GM21381 (cell line): ENCODE measurements around the gene IL36RN.
"Not testable (repeated sequence)": the region's sequence is repeated elsewhere in the genome, so short reads cannot be mapped to it uniquely, and the experiment has no call there.

Experiments
- ATAC-seq: cut with Tn5 transposase; IDR thresholded peaks from one replicate; pipeline ENCODE4 v1.9.1; 2021; ENCODE audit warnings: mild to moderate bottlenecking, moderate library complexity; ENCODE audit not compliant: unreplicated experiment

Gene IL36RN

DNA sequence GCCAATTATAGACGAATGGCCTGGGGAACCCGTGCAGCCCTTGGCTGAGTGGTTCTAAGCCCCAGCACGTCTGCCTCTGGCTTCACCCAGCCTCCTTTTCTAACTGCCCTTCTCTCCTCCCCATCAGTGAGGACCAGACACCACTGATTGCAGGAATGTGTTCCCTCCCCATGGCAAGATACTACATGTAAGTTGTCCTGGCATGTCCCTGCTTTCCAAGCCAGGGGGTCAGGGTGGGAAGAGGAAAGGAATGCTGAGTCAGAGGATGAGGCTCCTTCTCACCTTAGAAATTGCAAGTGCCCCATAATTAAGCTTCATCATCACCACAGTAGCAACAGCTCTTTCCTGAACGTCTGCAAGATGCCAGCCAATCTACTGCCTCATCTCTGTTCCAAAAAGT lies 13.6 kb downstream of the IL36RN start:
- no peak for ATAC-seq

DNA sequence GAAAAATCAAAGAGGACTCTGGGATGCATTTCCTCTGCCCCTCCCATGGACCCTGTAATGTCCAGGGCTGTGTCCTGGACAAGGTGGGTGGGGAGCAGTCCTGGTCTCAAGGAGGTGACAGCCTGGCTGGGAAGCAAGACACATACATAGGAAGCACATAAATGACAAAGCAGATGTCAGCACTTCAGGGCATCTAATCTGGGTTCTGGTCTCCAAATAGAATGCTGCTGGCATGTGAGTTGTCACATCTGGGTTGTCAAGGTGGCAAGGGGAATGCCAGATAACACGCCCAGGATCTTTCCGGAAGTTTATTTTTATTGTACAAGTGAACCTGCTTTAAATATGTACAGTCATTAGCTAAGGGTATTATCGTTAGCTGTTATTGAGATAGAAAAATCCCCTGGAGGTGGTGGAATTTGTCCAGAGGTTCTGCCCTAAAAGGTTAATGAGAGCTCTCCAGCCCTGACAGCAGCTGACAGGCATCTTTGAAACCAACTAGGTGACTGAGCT lies 14.4 kb downstream of the IL36RN start:
- ATAC-seq = no peak

DNA sequence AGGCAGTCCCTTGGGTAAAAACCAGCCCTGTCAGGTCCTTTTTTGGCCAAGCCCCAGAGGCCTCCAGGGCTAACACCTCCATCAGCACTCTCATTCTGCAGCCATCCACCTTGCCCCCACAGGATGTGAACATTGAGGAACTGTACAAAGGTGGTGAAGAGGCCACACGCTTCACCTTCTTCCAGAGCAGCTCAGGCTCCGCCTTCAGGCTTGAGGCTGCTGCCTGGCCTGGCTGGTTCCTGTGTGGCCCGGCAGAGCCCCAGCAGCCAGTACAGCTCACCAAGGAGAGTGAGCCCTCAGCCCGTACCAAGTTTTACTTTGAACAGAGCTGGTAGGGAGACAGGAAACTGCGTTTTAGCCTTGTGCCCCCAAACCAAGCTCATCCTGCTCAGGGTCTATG lies 16.0 kb downstream of the IL36RN start:
- ATAC-seq = no peak

DNA sequence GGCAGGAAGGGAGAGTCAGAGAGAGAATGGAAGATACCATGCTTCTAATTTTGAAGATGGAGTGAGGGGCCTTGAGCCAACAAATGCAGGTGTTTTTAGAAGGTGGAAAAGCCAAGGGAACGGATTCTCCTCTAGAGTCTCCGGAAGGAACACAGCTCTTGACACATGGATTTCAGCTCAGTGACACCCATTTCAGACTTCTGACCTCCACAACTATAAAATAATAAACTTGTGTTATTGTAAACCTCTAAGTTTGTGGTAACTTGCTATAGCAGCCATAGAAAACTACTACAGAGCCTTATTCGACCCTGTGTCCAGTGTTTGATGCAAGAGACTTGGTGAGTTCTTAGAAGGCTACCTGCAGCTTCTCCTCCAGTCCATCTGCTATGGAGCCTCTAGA lies 16.6 kb downstream of the IL36RN start:
- no peak for ATAC-seq

DNA sequence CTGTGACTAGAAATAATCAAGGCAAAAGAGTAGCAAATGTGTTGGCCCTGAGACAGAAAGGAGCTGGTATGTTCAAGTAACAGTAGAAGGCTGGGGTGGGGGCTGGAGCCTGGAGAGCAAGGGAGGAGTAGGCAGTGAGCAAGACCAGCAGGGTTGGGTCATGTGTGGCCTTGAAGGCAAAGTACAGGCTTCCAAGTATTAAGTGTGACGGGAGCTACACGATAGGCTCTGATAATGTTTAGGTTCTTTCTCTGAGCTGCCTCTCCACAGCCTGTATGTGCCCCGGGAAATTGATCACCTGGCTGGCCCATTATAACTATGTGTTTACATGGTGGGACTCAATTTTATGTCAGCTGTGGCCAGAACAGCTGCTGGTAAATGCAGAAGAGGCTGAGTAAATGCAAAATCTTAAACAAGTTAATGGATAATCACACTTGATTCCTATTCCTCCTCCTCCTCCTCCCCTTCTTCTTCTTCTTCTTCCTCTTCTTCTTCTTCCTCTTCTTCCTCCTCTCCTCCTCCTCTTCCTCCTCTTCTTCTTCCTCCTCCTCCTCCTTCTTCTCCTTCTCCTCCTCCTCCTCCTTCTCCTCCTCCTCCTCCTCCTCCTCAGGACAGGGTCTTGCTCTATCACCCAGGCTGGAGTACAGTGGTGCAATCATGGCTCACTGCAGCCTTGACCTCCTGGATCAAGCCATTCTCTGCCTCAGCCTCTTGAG lies 18.1 kb downstream of the IL36RN start:
- no peak for ATAC-seq

DNA sequence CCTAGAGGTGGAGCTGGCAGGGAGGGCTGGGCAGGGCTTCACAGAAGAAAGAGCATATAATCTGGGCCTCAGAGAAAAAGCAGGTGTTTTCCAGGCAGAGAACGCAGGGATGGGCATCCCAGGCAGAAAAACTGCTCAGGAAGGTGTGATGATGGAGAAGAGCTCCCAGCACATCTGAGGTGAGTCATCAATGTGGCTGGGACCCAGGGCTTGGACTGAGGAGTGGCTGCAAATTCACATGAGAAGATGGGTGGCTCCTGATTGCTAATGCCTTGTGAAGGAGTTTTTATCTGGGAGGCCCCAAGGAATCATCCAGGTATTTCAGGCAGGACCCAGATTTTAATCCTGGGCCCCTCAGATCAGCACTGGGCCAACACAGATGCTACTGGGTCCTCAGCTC lies 18.9 kb downstream of the IL36RN start:
- ATAC-seq = no peak

DNA sequence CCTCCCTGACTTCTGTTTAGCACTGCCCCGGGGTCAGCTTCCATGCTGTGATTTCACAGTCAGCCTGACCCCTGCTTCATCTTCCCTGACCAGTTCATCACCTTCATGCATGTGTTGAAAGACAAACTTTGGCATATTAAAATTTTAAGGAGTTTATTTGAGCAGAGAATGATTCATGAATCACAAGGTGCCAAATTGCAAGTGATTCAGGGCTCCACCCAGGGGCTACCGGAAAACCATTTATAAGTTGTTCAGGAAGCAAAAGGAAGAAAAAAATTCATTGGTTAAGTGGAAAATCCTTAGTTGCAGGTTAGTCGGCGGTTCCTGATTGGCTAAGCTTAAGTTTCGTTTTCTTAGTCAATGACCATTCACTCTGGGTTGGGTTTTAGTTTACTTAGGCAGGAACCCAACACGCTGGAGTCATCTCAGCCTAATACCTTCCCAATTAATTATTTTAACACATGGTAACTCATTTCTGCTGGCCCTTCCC lies 19.4 kb downstream of the IL36RN start:
- ATAC-seq = no peak

DNA sequence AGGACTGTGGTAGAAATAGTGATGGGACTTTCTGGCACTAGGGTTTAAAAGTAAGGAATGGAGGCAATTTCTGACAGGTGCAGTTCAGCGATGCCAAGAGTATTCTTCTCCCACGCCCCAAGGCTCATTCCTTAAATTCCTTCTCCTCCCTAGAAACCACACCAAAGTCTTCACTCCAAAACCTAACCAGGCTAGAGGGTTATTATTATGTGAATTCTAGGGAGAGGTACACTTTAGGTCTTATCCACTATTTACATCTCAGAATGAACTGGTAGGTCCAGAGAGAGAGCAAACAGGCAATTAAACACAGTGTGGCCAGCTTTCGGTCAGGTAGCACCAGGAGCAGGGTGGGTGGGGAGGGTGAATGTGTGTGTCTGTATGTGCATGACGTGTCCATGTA lies 20.1 kb downstream of the IL36RN start:
- ATAC-seq = no peak

DNA sequence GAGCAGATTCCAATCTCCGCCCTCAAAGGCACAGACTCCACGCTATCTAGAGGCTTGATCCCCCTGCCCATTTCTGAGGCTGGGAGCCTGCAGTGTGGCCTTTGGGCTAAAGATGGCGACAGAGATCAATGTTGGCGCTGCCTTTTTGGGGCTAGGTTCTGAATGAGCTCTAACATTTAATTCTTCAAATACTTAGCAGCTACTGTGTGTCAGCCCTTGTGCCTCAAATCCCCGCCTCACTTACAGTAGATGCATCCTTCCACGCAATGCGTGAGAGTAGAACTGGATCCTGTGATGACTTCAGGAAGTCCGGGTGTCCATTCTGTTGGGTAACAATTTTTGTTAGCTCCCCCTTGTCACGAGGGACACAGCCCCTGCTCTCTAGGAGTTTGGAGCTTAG lies 21.1 kb downstream of the IL36RN start:
- no peak for ATAC-seq

DNA sequence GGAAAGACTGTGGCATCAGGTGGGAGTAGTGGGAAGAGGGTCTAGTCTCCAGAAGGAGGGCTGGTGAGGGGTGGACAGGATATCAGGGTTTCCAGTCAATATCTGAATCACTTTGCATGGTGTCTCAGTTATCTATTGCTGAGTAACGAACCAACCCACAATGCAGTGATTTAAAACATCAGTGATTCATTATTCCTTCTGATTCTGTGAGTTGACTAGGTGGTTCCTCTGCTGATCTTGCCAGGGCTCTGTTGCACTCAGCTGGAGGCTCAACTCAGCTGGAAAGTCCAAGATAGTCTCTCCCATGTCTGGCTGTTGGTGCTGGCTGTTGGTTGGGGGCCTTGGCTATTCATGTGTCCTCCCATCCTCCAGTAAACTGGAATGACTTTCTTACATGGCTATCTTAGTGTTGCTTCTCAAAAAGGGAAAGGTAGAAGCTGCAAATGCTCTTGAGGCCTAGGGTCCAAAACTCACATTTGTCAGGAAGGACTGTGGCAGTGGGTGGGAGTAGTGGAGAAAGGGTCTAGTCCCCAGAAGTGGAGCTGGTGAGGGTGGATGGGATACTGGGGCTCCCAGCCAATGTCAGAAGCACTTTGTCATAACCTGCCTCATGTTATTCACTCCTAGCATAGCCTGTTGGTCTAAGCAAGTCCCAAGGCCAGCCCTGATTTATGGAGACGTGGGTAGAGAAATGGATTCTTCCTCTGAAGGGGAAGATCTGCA lies 22.7 kb downstream of the IL36RN start:
- ATAC-seq = no peak

DNA sequence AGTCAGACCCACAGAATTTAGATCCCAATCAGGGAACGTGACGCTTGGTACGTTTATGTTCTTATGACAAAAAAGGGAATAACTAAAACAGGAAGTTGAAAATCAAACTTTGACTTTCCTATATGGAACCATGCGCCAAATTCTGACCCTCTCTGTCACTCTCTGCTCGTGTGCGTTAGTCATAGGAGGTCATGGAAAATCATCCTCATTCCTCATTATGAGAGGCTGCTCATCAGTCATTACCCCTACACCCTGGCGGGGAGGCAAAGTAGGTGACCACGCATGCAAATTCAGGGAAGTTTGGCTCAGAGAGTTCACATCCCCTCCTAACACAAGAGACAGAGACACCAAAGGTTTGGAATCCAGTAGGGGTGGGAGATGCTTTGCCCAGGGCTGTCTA lies 24.3 kb downstream of the IL36RN start:
- no peak for ATAC-seq

DNA sequence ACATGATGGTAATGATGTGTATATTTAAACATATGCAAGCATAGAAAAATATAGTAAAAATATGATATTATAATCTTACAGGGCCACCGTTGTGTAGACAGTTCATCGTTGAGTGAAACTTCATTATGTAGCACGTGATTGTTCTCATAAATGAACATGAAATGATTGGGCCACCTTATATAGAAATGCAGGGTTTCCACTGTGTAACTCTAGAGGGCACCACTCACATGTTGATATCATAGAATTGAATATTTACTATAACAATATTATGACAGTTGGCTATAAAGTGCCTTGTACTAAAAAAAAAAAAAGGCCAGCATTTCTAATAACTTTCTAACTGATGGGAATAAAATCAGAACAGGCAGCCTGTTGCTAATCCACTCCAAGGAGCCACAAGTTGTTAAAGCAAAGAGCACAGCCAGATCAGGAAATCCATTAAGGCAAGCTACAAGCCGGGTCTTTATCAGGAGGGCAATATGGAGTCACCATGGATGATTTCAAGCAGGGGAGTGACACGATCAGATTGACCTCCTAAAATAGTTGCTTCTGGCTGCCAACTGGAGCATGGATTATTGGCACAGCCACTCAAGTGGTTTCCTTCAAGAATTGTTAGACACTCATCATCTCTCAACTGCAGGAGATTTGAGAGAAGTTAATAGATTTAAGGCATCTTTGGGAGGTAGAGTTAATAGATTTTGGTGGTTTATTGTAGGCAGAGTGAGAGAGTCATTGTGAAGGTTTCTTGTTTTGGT lies 25.4 kb downstream of the IL36RN start:
- ATAC-seq = no peak

DNA sequence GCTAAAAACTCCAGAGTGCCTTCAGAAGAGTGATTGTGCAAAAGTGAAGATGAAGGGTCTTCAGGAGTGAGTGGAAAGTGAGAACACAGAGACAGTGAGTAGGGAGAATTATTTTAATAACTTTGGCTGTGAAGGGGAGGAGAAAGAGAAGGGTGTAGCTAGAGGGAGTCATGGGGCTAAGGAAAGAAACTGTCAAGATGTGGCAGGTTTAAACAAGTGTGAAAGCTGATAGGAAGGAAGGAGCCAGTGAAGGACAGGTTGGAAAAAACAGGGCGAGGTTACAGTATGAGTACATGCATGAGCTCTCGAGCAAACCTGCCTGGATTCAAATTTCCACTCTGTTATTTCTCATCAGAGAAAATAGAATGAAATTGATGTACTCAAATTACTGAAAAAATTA lies 26.5 kb downstream of the IL36RN start:
- no peak for ATAC-seq

DNA sequence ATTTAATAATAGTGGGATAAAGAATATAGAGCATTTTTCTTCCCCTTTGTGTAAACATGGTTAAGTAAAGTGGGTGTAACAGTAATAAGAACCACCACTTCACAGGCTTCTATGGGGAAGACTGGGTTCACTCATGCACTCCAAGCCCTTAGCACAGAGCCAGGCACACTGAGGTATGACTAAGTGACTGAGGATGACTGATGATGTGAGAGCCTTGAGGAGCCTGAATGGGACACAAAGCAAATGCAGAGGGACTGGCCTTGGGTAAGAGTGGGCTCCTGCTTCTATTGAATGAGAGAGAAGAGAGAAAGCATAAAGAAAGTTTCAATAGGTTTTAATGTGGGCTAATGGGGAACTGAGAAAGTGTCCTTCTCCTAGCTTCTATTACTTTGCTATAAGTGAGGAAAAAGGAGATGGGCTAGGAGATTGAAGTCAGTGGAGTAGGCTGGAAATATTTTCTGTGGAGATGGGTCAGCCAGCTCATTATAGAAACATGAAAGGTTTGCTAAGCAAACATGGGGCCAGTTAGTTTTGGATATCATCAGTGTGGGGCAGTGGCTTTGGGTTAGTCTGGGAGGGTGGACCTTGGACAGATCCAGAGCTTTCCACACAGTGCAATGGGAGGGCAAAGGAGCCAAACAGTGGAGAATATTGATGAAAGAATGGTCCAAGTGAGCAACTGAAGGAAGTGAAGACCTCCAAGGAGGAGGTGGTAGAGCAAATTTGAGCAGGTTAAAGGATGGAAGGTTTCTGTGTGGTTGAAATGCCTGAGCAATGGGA lies 29.4 kb downstream of the IL36RN start:
- no peak for ATAC-seq

DNA sequence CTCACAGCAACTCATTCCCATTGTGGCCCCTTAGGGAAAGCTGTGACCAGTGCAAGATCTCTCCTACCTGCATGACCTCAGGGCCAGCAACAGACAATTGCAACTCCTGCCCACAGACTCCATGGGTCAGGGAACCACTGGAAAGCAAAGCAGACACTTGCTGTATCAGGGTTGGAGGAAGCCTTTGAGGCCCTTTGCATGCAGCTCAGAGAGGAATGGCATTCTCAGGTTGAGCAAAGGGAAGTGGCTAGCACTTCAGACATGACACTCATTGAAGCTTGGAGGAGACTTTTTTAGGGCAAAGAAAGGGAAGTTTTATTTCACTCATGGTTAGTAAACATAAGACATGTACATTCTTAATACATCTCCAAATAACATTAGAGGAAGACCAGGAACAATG lies 30.9 kb downstream of the IL36RN start:
- no peak for ATAC-seq

DNA sequence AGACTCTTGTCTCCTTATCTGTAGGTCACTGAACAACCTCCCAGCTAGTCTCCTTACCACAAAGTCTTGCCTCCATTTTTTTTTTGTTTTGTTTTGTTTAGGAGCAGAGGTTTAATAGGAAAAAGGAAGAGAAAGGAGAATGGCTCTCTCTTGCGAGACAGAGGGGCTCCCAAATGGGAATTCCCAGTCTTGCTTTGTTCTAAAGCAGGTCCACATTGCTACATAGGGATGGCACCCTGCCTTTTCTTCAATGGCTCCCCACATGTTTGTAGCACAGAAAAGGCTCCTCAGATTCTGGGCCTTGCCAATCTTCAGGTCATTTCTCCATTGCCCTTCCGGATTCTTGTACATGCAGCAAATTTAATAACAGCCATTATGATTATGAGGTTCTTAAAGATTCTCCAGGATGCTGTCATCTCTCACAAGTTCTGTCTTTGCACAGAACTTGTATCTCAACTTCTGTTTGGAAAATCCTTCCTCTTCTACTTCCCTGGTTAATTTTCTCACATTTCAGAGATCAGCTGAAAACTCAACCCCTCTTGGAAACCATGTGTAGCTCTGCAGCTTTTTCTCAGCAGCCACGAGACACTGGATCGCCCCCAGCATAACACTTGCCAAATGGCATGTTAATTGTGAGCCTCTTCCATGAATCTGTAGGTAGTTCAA lies 32.4 kb downstream of the IL36RN start:
- no peak for ATAC-seq

DNA sequence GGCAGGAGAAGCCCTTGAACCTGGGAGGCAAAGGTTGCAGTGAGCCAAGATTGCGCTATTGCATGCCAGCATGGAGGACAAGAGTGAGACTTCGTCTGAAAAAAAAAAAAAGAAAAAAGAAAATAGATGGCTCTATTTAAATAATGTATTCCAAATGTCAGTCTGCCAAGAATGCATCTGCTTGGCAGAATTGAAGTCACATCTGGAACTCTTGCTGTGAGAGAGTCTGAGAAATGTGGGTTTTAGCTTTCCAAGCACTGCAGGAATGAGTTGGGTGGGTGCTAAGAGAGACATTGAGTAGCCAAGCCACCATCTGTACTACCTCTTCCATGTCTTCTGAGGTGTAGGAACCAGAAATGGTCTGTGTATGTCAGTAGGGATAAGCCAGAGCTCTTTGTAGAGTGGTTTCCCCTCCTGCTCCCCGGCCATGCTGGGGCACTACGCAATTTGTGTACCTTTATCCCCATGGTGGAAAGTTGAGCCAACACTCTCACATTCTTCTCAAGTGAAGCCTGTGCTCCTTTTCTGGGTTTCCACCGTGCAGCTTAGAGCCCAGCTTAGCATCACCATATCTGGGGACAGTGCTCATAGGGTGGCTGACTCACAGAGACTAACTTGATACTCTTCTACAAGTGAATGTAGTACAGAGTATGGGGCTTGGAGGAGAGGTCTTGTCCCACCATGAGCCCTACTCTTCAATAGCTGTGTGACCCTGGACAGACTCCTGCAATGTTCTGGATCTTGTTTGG lies 34.0 kb downstream of the IL36RN start:
- no peak for ATAC-seq

DNA sequence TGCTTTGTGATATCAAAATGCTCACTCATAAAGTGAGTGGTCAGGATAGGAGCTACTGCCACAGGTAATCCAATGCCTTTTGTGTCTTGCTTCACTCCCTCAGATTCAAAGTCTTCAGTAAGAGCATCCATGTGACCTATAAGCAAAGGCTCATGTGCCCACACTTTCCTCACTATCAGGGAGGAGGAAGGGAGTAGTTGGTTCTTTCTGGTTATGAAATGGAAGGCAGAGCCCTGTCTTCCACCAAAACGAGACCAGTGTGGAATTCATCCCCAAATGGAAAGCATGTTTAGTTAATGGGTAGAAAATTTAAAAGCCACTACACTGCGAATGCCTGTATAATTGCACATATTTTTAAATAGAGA lies 34.6 kb downstream of the IL36RN start:
- no peak for ATAC-seq

DNA sequence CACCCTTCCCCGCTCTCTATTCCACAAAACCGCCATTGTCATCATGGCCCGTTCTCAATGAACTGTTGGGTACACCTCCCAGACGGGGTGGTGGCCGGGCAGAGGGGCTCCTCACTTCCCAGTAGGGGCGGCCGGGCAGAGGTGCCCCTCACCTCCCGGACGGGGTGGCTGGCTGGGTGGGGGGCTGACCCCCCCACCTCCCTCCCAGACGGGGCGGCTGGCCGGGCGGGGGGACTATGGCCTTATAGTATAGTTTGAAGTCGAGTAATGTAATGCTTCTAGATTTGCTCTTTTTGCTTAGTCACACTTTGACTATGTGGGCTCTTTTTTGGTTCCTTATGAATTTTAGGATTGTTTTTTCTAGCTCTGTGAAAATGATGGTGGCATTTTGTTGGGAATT lies 37.3 kb downstream of the IL36RN start:
- not testable (repeated sequence) for ATAC-seq
